Transverse colon (tissue), 4 donors: ENCODE data around the gene GJB4. TPM values are rescaled to one million over a fixed set of nuclear protein-coding genes. Genes with fewer than 3 reads are reported as not detected.
"Not testable (repeated sequence)": the region's sequence is repeated elsewhere in the genome, so short reads cannot be mapped to it uniquely, and the experiment has no call there.

Experiments used
- DNase-seq: peaks from one replicate; pipeline ENCODE4 v3.0.0-alpha.2; 2019
- H3K27ac ChIP-seq, 4 donors: fragments of 200-600 bp; sonication (generic); 2 replicates each; pipeline ENCODE4 v1.5.1; 2016 to 2018; ENCODE audit warnings: inconsistent platforms in 4 of 4
- H3K27me3 ChIP-seq: fragments of 200-600 bp; sonication (generic); 2 replicates; pipeline ENCODE4 v1.5.1; 2017; ENCODE audit warnings: inconsistent platforms
- H3K36me3 ChIP-seq, 4 donors: fragments of 200-600 bp; sonication (generic); 2 replicates each; pipeline ENCODE4 v1.5.1; 2017 to 2019; ENCODE audit warnings: inconsistent platforms in 4 of 4
- H3K4me1 ChIP-seq, 4 donors: fragments of 200-600 bp; sonication (generic); 2 replicates each; pipeline ENCODE4 v1.5.1; 2017 to 2020; ENCODE audit warnings: inconsistent platforms in 4 of 4
- H3K4me3 ChIP-seq, 4 donors: fragments of 200-600 bp; sonication (generic); 1 replicate in 1 of 4; 2 replicates in 3 of 4; pipeline versions ENCODE4 v1.5.1 to v1.6.1; 2017 to 2019; ENCODE audit warnings: inconsistent platforms in 4 of 4
- H3K9me3 ChIP-seq, 2 donors: fragments of 200-600 bp; sonication (generic); 2 replicates each; pipeline ENCODE4 v1.5.1; 2017 to 2019; ENCODE audit warnings: inconsistent platforms in 2 of 2
- EP300 ChIP-seq: sonication (generic); formaldehyde crosslinking; IDR thresholded peaks from one replicate; pipeline ENCODE4 v1.6.1; 2017; ENCODE audit warnings: antibody characterized with exemption, low read depth
- POLR2A ChIP-seq: fragments of 450-650 bp; IDR thresholded peaks from one replicate; pipeline ENCODE4 v1.6.1; 2016; ENCODE audit warnings: antibody characterized with exemption, mild to moderate bottlenecking, moderate library complexity
- POLR2AphosphoS5 ChIP-seq, 3 donors: sonication (generic); formaldehyde crosslinking; IDR thresholded peaks; one replicate each; pipeline ENCODE4 v1.6.1; 2016; ENCODE audit warnings: antibody characterized with exemption in 3 of 3
- WGBS, 2 donors: methylation state at CpG; one replicate each; pipeline ENCODE4 v1.1.5; 2018; ENCODE audit warnings: low coverage in 1 of 2; 5-methylcytosine and 5-hydroxymethylcytosine counted together
- in situ Hi-C, 4 donors: fragments of 200-750 bp; cut with MboI; loops; one replicate each; pipeline versions ENCODE4 v1.15.0 to v1.15.1; 2017; ENCODE audit warnings: low sequenced_read_pairs in 3 of 4, low pct_ligation_motif_present in 1 of 4, low pct_unique_long_range_greater_than_20kb in 1 of 4
- intact Hi-C: fragments of 100-400 bp; cut with DNase I; formaldehyde crosslinking; loops from one replicate; pipeline ENCODE4 v1.15.1; 2023; ENCODE audit warnings: low total_unique reads
- total RNA-seq, 4 donors: library from RNA; depleted of rRNA; stranded (reverse); fragments of >200 nt; gene quantifications; one replicate each; pipeline ENCODE4 v1.1.0, GENCODE V29; 2016
- TF ChIP-seq, protein P1 (sequence below), 5 experiments: fragments of 200-600 bp in 3 of 5; fragments of 450-650 bp in 2 of 5; sonication (generic) in 3 of 5; IDR thresholded peaks; 1 replicate in 2 of 5; 2 replicates in 3 of 5; pipeline ENCODE4 v1.5.1; 2016 to 2017; ENCODE audit warnings: antibody characterized with exemption in 5 of 5, inconsistent platforms in 3 of 5, mild to moderate bottlenecking in 2 of 5, moderate library complexity in 1 of 5

GJB4 gene
- total RNA-seq, 4 donors from 2014 or later = 0.32 TPM; not detected in 3

DNA sequence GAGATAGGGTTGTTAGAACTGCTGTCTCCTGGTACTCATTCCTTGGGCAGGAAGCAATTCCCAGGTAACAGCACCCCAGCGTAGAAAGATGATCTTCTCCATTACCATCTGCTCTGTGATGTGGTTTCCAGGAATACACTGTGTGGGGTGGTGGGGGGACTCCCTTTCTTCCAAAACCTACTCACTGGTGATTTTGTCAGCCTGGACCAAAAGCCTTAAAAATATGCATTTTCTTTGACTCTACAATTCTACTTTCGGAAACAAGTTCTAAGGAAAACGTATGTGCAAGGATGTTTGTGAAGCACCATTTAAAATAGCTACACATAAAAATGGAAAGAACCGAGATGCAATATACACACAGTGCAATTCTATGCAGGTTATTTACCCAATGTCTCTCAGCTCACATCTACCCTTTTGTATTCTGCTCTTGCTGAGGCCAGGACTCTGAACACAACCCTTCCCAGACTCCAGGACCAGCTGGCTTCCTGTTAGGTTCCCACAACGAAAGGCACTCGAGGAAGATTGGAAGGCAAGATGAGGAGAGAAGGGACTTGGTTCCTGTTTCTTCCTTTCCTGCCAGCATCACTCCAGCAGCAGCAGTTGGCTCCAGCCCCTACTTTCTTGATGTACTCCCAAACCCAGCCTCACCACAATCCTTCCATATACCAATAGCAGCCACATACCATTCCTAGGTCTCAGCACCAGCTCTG lies 37.7 kb upstream of the GJB4 start:
- TF ChIP-seq, protein P1, sequence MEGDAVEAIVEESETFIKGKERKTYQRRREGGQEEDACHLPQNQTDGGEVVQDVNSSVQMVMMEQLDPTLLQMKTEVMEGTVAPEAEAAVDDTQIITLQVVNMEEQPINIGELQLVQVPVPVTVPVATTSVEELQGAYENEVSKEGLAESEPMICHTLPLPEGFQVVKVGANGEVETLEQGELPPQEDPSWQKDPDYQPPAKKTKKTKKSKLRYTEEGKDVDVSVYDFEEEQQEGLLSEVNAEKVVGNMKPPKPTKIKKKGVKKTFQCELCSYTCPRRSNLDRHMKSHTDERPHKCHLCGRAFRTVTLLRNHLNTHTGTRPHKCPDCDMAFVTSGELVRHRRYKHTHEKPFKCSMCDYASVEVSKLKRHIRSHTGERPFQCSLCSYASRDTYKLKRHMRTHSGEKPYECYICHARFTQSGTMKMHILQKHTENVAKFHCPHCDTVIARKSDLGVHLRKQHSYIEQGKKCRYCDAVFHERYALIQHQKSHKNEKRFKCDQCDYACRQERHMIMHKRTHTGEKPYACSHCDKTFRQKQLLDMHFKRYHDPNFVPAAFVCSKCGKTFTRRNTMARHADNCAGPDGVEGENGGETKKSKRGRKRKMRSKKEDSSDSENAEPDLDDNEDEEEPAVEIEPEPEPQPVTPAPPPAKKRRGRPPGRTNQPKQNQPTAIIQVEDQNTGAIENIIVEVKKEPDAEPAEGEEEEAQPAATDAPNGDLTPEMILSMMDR (IDR thresholded peaks at IDR 0.05) = no peak
- TF ChIP-seq POLR2AphosphoS5 (IDR thresholded peaks at IDR 0.05) (no peak), POLR2A (no peak), EP300 (no peak)
- 79 to 80% methylated on average over 2 to 6 of the region's 6 CpGs for WGBS, 2 donors
- intact Hi-C loops (no loop called here), in situ Hi-C loops (no loop called here)
- Histone ChIP-seq H3K4me1 (no peaks in the 10 kb centered on the region), H3K36me3 (no peaks in the 10 kb centered on the region), H3K4me3 (no peak overlapping the region), H3K9me3 (no peaks in the 10 kb centered on the region), H3K27ac (no peak overlapping the region), H3K27me3 (peaks cover 8% of the 10 kb centered on the region)
- DNase-seq = no peak

- Histone ChIP-seq H3K27me3 (peaks cover 8% of the 10 kb centered on the region), H3K9me3 (no peaks in the 10 kb centered on the region), H3K4me3 (no peak overlapping the region), H3K36me3 (no peaks in the 10 kb centered on the region), H3K27ac (no peak overlapping the region), H3K4me1 (no peaks in the 10 kb centered on the region)
- intact Hi-C loops = no loop called here
- DNase-seq = no peak
- WGBS, 2 donors = 70 to 73% methylated on average over 3 to 6 of the region's 6 CpGs
- TF ChIP-seq POLR2AphosphoS5 (IDR thresholded peaks at IDR 0.05) (no peak), EP300 (no peak), POLR2A (no peak)
- TF ChIP-seq, protein P1 (IDR thresholded peaks at IDR 0.05) = no peak
- in situ Hi-C loops = loop anchor here in 3 of 4 donors (25.0 kb wide), 2 partner anchors 265 to 1090 kb away; no protein-coding TSS in a partner anchor
Measured at GRCh38 chr1:34726861-34727260, 32.7 kb upstream of the GJB4 start.

GRCh38 chr1:34730485-34730884 lies 29.1 kb upstream of the GJB4 start:
- intact Hi-C loops = no loop called here
- Histone ChIP-seq H3K4me3 (no peak overlapping the region), H3K27me3 (peaks cover 6% of the 10 kb centered on the region), H3K36me3 (no peaks in the 10 kb centered on the region), H3K9me3 (no peaks in the 10 kb centered on the region), H3K27ac (no peak overlapping the region), H3K4me1 (no peaks in the 10 kb centered on the region)
- no peak for TF ChIP-seq POLR2AphosphoS5 (IDR thresholded peaks at IDR 0.05)
- TF ChIP-seq, protein P1 (IDR thresholded peaks at IDR 0.05) = no peak
- TF ChIP-seq POLR2A = no peak
- no peak for TF ChIP-seq EP300
- WGBS, 2 donors = 75 to 76% methylated on average over 3 to 5 of the region's 5 CpGs
- in situ Hi-C loops = loop anchor here in 3 of 4 donors (25.0 kb wide), 2 partner anchors 268 to 1093 kb away; no protein-coding TSS in a partner anchor
- no peak for DNase-seq

GRCh38 chr1:34732831-34733230 lies 26.7 kb upstream of the GJB4 start:
- H3K9me3 ChIP-seq, H3K27ac ChIP-seq, H3K4me3 ChIP-seq, H3K27me3 ChIP-seq, intact Hi-C loops, H3K4me1 ChIP-seq, H3K36me3 ChIP-seq, DNase-seq: not testable (repeated sequence)
- in situ Hi-C loops = loop anchor here in 3 of 4 donors (25.0 kb wide), 2 partner anchors 271 to 1096 kb away; no protein-coding TSS in a partner anchor
- 66 to 92% methylated on average over 2 to 7 of the region's 7 CpGs for WGBS, 2 donors
